Measurements from ENCODE around the gene LCT. TPM values are rescaled to one million over a fixed set of nuclear protein-coding genes. Genes with fewer than 3 reads are reported as not detected.
"Not testable (repeated sequence)": the region's sequence is repeated elsewhere in the genome, so short reads cannot be mapped to it uniquely, and the experiment has no call there.

The LCT gene
- polyA plus RNA-seq, 5 donors: 0.05 to 0.23 (median 0.12) TPM

DNA sequence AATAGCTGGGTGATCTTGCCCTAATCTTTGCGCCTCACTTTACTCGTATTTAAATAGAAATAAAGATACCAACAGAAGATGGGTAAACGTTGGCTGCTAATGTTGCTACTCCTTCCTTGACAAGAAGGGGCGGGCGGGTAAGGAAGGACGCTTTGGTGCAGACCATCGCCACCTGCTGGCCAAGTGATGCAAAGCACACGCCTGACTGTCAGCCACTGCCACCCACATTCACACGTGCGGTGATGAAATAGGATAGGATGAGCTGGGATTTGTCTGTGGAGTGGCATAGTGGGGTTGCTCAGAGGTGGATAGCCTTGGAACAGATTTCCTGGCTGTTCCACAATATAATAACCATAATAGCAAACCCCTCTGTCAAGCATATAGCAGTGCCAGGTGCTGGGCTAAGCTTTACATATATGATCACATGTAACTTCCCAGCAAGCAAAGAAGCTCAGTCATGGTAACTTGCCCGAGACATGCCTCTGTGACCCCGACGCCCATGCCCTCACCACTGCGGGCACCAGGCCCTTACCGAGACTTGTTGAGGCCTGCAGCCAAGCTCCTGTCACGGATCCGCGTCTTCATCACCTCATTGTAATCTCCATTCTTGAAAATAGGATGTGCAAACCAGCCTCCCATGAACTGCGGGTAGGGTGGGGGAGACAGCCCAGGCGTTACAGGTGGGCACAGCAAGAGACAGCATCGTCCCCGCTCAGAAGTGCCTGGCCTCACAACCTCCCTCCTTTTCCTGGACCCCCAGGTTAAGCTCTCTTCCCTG, 39.3 kb downstream of the LCT start:
- peak; percentile 33 to 42 for DNase-seq

DNA sequence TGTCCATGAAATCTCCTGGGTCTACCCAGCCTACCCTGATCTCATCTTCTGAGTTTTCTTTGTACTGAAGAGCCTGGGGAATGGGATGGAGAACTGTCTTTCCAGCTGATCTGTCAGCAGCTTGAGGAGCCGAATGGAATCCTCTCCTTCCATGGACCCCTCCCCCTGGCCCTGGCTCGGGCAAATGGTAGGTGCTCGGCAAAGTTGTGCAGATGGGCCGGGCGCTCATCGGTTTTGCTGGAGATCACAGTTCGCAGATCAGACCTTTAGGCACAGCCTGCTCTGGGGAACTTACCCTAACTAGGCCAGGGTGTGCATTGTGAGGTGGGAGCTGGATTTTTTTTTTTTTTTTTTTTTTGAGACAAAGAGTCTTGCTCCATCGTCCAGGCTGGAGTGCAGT, 40.4 kb downstream of the LCT start:
- no peak for DNase-seq

DNA sequence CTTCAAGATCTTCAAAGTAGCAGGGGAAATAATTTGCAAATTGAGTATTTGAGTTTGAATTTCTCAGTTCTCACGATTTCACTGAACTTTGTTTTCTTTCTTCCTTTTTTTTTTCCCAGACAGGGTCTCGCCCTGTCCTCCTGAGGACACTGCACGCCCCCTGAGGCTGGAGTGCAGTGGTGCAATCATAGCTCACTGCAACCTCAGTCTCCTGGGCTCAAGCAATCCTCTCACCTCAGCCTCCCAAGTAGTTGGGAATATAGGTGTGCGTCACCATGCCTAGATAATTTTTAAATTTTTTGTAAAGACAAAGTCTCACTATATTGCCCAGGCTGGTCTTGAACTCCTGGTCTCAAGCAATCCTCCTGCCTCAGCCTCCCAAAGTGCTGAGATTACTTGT, 41.3 kb downstream of the LCT start:
- DNase-seq: not testable (repeated sequence)

DNA sequence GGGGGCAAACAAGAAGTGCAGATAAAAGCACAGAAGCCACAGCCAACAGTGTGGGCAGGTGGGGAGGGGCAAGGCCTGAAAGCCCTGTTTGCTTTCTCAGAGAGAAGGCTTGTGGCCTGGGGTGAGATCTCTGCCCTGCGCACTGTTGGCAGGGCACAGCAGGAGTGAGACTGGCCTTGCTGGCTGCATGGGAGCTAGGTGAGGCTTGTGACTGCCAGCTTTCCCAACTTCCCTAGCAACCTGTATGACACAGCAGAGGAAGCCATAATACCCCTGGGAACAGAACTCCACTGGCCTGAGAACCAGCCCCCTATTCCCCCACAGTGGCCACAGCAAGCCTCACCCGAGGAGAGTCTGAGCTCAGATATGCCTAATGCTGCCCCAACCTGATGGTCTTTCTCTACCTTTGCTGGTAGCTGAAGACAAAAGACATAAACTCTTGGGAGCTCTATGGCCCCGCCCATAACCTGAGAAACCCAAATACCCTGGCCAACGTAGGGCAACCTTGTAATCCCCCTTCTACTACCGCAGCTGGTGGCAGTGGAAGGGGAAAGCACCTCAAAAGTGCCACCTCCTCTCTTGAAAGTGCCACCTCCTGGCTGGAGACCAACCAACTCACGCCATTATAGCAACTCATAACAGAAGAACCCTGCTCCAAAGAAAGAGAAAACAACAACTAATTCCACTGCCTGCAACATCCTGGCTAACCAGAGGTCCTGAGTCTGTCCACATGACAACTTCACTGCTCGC, 44.4 kb downstream of the LCT start:
- no peak for DNase-seq

DNA sequence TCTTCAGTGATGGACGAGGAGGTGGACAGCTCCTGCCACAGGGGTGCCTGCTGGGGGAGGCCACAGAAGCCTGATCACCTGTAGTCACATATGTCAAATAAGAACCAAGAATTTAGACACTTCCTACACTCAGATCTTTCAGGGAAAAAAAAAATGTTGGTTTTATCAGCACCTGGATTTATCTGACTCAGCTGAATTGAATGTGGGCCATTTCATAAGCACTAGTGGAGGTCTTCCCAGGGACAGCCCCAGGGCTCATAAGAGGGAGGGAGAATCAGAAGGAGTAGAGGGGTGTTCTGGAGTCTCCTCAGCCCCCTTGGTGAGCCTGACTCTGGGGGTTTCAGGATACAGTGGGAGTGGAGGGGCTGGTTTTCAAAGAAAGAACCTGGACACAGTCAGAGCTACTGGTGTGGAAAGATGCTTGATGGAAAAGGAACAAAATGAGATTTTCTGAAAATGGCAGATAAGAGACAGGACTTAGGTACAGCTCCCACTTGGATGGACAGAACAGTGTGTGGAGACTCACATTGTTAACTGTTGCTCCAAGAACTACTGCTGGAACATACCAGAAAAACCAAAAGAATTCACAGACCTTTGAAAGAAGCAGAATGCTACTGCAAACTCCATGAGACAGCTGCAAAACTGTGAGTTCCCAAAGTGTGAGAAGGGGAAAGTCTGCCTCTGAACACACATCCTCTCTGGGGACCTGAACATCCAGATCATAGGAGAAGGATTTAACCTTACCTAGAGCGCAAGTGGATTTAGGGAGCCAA, 45.4 kb downstream of the LCT start:
- no peak for DNase-seq

DNA sequence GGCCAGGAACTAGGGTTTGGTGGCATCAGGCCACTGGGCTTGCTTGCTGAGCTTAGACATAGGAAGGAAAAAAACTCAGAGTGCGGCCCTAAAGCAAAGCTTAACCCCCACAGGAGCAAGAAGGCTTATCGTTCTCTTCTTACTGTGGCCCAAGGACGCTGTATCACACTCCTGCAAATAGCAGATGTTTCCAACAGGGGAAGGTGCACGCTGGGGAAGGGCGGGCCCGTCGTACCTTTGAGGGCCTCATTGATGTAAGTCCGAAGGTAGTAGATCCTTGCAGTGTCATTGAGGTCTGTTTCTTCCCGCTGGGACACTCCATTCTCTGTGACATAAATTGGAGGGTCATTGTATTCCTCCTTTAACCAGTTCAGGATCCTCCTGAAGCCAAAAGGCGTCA, 46.6 kb downstream of the LCT start:
- no peak for DNase-seq

GRCh38 chr2:135786823-135787222, 50.2 kb downstream of the LCT start:
- DNase-seq: no peak

- DNase-seq: no peak
Observed at GRCh38 chr2:135785032-135785431, 52.0 kb downstream of the LCT start.

- DNase-seq: no peak
Observed at GRCh38 chr2:135783439-135783838, 53.5 kb downstream of the LCT start.

DNA sequence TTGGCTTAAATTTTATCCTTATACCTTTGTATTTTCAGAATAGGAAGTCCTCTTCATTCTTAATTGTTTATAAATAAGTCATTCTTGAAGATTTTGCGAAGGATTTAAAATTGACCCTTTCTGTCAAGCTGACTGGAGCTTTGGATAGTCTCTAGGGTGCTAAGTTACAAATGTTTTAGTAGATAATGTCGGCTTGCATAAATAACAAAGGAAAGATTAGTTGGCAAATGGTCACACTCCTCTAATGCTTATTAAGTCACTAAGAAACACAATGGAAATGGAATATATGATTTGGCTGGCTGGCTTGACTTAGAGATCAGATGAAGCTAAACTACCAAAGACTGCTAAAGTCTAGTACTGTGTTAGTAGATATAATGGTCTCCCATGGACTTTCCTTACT, 54.8 kb downstream of the LCT start:
- no peak for DNase-seq

GRCh38 chr2:135776367-135776766, 60.6 kb downstream of the LCT start:
- no peak for DNase-seq

GRCh38 chr2:135775420-135775819, 61.6 kb downstream of the LCT start:
- peak; percentile 11 to 16 for DNase-seq

DNA sequence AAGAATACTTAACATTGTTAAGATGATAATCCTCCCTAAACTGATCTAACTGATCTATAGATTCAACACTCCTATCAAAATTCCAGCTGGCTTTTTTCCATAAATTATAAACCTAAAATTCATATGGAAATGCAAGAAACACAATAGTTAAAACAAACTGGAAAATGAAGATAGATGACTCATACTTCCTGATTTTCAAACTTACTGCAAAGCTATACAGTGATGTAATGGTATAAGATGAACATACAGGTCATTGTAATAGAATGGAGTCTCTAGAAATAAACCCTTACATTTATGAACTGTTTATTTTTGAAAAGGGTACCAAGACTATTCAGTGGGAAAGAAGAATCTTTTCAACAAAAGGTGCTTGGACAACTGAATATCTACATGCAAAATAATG, 63.1 kb downstream of the LCT start:
- DNase-seq: no peak

GRCh38 chr2:135773319-135773718, 63.7 kb downstream of the LCT start:
- no peak for DNase-seq

- no peak for DNase-seq
Observed at GRCh38 chr2:135768863-135769262, 68.1 kb downstream of the LCT start.

DNA sequence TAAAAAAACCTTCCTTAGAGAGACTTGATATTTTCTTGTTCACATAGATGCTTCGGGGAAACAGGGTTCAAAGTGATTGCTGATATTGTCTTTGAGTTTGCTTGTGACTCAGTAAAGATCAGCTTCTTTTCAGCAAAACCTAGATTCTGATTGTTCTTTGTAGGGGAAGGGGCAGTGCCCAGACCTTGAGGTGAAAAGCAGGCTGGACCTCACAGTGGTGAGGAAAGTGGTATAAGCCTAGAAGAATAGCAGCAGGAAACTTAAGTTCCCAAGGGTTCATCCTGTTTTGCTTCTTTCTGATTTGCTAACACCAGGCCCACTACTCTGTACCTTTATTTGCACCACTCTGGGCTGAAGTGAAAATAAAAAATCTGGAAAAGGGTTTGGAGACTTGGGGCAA, 74.5 kb downstream of the LCT start:
- DNase-seq: no peak

DNA sequence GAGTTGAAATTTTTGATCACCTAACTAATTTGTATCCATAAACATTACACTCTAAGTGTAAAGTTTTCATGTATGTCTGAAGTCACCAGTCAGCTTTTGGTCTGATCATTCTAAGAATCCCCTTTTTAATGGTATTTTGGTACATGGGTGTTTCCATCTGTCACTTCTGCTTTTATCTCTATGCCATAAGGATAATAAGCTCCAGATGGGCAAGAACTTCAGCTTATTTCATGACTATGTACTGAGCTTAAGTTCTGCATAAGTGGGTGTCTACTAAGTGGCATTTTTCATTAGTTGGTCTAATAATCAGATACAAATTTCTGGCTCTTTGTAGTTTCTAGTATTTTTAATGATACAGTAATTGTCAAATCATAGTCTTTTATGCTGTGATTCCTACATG, 75.0 kb downstream of the LCT start:
- no peak for DNase-seq

DNA sequence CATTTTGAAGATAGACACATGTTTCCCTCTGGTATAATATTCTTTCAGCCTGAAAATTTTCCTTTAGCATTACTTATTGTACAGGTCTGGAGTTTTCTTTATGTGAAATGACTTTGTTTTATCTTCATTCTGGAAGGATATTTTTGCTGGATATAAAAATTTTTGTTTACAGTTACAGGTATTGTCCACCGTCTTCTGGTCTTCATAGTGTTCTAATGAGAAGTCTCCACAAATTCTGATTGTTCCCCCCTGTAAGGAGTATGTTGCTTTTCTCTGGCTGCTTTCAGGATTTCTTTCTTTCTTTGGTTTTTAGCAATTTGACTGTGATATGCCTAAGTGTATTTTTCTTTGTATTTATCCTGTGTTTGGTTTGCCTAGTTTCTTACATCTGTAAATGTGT, 80.3 kb downstream of the LCT start:
- DNase-seq: no peak

DNA sequence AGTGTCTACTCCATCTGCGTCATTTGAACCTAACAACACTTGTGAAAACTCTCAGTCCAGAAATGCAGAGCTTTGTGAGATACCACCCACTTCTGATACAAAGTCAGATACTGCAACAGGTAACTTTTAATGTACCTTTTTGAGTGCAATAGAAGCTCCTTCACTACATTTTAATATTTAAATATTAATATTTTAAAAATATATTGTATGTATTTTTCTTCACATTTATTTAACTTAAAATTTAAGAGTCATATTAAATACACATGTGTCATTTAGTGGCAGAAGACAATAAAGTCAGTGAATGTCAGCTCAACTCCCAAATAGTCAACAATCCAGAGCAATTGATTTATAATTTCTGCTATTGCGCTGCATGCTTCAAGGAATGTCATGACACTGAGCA, 81.4 kb downstream of the LCT start:
- DNase-seq: no peak

GRCh38 chr2:135745545-135745944, 91.4 kb downstream of the LCT start:
- no peak for DNase-seq

- no peak for DNase-seq
Observed at GRCh38 chr2:135744760-135745314, 92.1 kb downstream of the LCT start.

GRCh38 chr2:135743860-135744259, 93.1 kb downstream of the LCT start:
- DNase-seq: no peak

Measured in right lung (tissue), 5 donors.